ENCODE data around the gene HEATR3.

DNA sequence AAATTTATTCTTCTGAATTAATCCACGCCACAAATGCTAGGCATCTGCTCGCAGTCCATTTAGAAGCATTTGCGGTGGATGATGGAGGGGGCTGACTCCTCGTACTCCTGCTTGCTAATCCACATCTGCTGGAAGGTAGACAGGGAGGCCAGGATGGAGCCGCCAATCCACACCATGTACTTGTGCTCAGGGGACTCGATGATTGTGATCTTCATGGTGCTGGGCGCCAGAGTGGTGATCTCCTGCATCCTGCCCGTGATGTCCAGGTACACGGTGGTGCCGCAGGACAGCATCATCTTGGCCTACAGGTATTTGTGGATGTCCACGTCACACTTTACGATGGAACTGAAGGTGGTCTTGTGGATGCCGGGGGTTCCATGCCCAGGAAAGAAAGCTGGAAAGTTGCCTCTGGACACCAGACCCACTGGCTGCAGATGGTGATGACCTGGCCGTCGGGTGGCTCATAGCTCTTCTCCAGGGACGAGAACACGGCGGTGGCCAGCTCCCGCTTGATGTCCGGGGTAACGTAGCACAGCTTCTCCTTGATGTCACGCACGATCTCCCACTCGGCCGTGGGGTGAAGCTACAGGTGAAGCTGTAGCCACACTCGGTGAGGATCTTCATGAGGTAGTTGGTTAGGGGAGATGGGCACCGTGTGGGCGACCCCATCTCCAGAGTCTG is 7.5 kb upstream of the HEATR3 start:
- TF ChIP-seq, protein P1, sequence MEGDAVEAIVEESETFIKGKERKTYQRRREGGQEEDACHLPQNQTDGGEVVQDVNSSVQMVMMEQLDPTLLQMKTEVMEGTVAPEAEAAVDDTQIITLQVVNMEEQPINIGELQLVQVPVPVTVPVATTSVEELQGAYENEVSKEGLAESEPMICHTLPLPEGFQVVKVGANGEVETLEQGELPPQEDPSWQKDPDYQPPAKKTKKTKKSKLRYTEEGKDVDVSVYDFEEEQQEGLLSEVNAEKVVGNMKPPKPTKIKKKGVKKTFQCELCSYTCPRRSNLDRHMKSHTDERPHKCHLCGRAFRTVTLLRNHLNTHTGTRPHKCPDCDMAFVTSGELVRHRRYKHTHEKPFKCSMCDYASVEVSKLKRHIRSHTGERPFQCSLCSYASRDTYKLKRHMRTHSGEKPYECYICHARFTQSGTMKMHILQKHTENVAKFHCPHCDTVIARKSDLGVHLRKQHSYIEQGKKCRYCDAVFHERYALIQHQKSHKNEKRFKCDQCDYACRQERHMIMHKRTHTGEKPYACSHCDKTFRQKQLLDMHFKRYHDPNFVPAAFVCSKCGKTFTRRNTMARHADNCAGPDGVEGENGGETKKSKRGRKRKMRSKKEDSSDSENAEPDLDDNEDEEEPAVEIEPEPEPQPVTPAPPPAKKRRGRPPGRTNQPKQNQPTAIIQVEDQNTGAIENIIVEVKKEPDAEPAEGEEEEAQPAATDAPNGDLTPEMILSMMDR (conservative IDR thresholded peaks at IDR 0.05; ENCODE audit: low read depth in 2 of 2) = no peak
- no peak for TF ChIP-seq POLR2AphosphoS5 (IDR thresholded peaks at IDR 0.05; ENCODE audit: low read depth)
- TF ChIP-seq, protein P2, sequence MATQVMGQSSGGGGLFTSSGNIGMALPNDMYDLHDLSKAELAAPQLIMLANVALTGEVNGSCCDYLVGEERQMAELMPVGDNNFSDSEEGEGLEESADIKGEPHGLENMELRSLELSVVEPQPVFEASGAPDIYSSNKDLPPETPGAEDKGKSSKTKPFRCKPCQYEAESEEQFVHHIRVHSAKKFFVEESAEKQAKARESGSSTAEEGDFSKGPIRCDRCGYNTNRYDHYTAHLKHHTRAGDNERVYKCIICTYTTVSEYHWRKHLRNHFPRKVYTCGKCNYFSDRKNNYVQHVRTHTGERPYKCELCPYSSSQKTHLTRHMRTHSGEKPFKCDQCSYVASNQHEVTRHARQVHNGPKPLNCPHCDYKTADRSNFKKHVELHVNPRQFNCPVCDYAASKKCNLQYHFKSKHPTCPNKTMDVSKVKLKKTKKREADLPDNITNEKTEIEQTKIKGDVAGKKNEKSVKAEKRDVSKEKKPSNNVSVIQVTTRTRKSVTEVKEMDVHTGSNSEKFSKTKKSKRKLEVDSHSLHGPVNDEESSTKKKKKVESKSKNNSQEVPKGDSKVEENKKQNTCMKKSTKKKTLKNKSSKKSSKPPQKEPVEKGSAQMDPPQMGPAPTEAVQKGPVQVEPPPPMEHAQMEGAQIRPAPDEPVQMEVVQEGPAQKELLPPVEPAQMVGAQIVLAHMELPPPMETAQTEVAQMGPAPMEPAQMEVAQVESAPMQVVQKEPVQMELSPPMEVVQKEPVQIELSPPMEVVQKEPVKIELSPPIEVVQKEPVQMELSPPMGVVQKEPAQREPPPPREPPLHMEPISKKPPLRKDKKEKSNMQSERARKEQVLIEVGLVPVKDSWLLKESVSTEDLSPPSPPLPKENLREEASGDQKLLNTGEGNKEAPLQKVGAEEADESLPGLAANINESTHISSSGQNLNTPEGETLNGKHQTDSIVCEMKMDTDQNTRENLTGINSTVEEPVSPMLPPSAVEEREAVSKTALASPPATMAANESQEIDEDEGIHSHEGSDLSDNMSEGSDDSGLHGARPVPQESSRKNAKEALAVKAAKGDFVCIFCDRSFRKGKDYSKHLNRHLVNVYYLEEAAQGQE (IDR thresholded peaks at IDR 0.05; ENCODE audit: unreplicated experiment) = no peak
- TF ChIP-seq EZH2 (IDR thresholded peaks at IDR 0.05; ENCODE audit: low read depth, unreplicated experiment) = no peak
- no peak for TF ChIP-seq CREB1 (CRISPR knock-in tag; IDR thresholded peaks at IDR 0.05; ENCODE audit: low read depth)
- no peak for TF ChIP-seq JUNB (IDR thresholded peaks at IDR 0.05; ENCODE audit: unreplicated experiment)
- no peak for TF ChIP-seq EZH2phosphoT487 (IDR thresholded peaks at IDR 0.05; ENCODE audit: unreplicated experiment)
- TF ChIP-seq, protein P3, sequence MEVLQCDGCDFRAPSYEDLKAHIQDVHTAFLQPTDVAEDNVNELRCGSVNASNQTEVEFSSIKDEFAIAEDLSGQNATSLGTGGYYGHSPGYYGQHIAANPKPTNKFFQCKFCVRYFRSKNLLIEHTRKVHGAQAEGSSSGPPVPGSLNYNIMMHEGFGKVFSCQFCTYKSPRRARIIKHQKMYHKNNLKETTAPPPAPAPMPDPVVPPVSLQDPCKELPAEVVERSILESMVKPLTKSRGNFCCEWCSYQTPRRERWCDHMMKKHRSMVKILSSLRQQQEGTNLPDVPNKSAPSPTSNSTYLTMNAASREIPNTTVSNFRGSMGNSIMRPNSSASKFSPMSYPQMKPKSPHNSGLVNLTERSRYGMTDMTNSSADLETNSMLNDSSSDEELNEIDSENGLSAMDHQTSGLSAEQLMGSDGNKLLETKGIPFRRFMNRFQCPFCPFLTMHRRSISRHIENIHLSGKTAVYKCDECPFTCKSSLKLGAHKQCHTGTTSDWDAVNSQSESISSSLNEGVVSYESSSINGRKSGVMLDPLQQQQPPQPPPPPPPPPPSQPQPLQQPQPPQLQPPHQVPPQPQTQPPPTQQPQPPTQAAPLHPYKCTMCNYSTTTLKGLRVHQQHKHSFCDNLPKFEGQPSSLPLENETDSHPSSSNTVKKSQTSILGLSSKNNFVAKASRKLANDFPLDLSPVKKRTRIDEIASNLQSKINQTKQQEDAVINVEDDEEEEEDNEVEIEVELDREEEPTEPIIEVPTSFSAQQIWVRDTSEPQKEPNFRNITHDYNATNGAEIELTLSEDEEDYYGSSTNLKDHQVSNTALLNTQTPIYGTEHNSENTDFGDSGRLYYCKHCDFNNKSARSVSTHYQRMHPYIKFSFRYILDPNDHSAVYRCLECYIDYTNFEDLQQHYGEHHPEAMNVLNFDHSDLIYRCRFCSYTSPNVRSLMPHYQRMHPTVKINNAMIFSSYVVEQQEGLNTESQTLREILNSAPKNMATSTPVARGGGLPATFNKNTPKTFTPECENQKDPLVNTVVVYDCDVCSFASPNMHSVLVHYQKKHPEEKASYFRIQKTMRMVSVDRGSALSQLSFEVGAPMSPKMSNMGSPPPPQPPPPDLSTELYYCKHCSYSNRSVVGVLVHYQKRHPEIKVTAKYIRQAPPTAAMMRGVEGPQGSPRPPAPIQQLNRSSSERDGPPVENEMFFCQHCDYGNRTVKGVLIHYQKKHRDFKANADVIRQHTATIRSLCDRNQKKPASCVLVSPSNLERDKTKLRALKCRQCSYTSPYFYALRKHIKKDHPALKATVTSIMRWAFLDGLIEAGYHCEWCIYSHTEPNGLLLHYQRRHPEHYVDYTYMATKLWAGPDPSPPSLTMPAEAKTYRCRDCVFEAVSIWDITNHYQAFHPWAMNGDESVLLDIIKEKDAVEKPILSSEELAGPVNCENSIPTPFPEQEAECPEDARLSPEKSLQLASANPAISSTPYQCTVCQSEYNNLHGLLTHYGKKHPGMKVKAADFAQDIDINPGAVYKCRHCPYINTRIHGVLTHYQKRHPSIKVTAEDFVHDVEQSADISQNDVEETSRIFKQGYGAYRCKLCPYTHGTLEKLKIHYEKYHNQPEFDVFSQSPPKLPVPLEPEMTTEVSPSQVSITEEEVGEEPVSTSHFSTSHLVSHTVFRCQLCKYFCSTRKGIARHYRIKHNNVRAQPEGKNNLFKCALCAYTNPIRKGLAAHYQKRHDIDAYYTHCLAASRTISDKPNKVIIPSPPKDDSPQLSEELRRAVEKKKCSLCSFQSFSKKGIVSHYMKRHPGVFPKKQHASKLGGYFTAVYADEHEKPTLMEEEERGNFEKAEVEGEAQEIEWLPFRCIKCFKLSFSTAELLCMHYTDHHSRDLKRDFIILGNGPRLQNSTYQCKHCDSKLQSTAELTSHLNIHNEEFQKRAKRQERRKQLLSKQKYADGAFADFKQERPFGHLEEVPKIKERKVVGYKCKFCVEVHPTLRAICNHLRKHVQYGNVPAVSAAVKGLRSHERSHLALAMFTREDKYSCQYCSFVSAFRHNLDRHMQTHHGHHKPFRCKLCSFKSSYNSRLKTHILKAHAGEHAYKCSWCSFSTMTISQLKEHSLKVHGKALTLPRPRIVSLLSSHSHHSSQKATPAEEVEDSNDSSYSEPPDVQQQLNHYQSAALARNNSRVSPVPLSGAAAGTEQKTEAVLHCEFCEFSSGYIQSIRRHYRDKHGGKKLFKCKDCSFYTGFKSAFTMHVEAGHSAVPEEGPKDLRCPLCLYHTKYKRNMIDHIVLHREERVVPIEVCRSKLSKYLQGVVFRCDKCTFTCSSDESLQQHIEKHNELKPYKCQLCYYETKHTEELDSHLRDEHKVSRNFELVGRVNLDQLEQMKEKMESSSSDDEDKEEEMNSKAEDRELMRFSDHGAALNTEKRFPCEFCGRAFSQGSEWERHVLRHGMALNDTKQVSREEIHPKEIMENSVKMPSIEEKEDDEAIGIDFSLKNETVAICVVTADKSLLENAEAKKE (CRISPR knock-in tag; IDR thresholded peaks at IDR 0.05) = no peak
- TF ChIP-seq, protein P4, sequence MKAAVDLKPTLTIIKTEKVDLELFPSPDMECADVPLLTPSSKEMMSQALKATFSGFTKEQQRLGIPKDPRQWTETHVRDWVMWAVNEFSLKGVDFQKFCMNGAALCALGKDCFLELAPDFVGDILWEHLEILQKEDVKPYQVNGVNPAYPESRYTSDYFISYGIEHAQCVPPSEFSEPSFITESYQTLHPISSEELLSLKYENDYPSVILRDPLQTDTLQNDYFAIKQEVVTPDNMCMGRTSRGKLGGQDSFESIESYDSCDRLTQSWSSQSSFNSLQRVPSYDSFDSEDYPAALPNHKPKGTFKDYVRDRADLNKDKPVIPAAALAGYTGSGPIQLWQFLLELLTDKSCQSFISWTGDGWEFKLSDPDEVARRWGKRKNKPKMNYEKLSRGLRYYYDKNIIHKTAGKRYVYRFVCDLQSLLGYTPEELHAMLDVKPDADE (IDR thresholded peaks at IDR 0.05) = no peak
- no peak for TF ChIP-seq ZNF114 (CRISPR knock-in tag; IDR thresholded peaks at IDR 0.05)
